Panc1 (cell line): ENCODE data around the gene CCDC175.

ENCODE experiments used
- CTCF ChIP-seq: fragments of 450-650 bp; IDR thresholded peaks from 2 replicates; pipeline ENCODE4 v1.5.1; 2017; ENCODE audit warnings: mild to moderate bottlenecking
- POLR2AphosphoS5 ChIP-seq: IDR thresholded peaks from 2 replicates; pipeline ENCODE4 v1.6.1; 2012; ENCODE audit warnings: mild to moderate bottlenecking, low read depth, low read length, moderate library complexity
- REST ChIP-seq, 2 experiments: IDR thresholded peaks; 2 replicates each; pipeline ENCODE4 v1.6.1; 2011 to 2012; ENCODE audit warnings: low read depth in 2 of 2, control low read depth in 1 of 2, low read length in 1 of 2, mild to moderate bottlenecking in 1 of 2, moderate library complexity in 1 of 2; ENCODE audit not compliant: insufficient read depth in 1 of 2
- SIN3A ChIP-seq: IDR thresholded peaks from 2 replicates; pipeline ENCODE4 v1.6.1; 2012; ENCODE audit warnings: low read depth, mild to moderate bottlenecking, low read length, moderate library complexity, borderline replicate concordance; ENCODE audit not compliant: insufficient read depth
- TCF7L2 ChIP-seq: IDR thresholded peaks from 2 replicates; pipeline ENCODE4 v1.6.1; 2011; ENCODE audit warnings: mild to moderate bottlenecking, low read depth, low read length, inconsistent platforms

- no peak for TF ChIP-seq POLR2AphosphoS5
- TF ChIP-seq CTCF = no peak
- no peak for TF ChIP-seq REST (IDR thresholded peaks at IDR 0.05; ENCODE audit: insufficient read depth in 1 of 2, low read depth in 2 of 2, low read length in 1 of 2)
- no peak for TF ChIP-seq TCF7L2
- TF ChIP-seq SIN3A = no peak
Measured at GRCh38 chr14:59541731-59542130, 34.9 kb downstream of the CCDC175 start.
